GM12874 (cell line): ENCODE measurements around the gene LRRC4C.

ENCODE experiments used
- CTCF ChIP-seq: IDR thresholded peaks from 2 replicates; pipeline ENCODE4 v1.5.1; 2011; ENCODE audit warnings: low read depth, mild to moderate bottlenecking, control low read depth, low read length, moderate library complexity; ENCODE audit not compliant: insufficient read depth

The LRRC4C gene

GRCh38 chr11:41451011-41451410 is 8.4 kb downstream of the LRRC4C start:
- TF ChIP-seq CTCF = no peak

- TF ChIP-seq CTCF = no peak
These were observed 9.9 kb downstream of the LRRC4C start for GRCh38 chr11:41449483-41450050.

- TF ChIP-seq CTCF = no peak
These were observed 12.9 kb downstream of the LRRC4C start for GRCh38 chr11:41446566-41446965.

- no peak for TF ChIP-seq CTCF
These were observed 13.3 kb downstream of the LRRC4C start for GRCh38 chr11:41446107-41446506.

GRCh38 chr11:41437006-41437490 is 22.4 kb downstream of the LRRC4C start:
- no peak for TF ChIP-seq CTCF

- TF ChIP-seq CTCF = no peak
These were observed 23.9 kb downstream of the LRRC4C start for GRCh38 chr11:41435531-41435930.

GRCh38 chr11:41431784-41432183 is 27.7 kb downstream of the LRRC4C start:
- TF ChIP-seq CTCF = peak; percentile 38
